H9 (cell line): Measurements from ENCODE around the gene HIGD1B. TPM values are rescaled to one million over a fixed set of nuclear protein-coding genes. Genes with fewer than 3 reads are reported as not detected.

ENCODE experiments used
- DNase-seq: peaks from one replicate; pipeline ENCODE4 v3.0.0-alpha.2; 2017
- H2AFZ ChIP-seq: one replicate; pipeline ENCODE4 v1.6.1; 2013; ENCODE audit warnings: mild to moderate bottlenecking, low read length, control low read depth, moderate library complexity
- H2AK5ac ChIP-seq: 2 replicates; pipeline ENCODE4 v1.6.1; 2013; ENCODE audit warnings: low read length, control low read depth, mixed read lengths; ENCODE audit not compliant: insufficient read length
- H2BK120ac ChIP-seq: one replicate; pipeline ENCODE4 v1.6.1; 2013; ENCODE audit warnings: low read depth, mild to moderate bottlenecking, low read length, control low read depth, inconsistent platforms; ENCODE audit not compliant: poor library complexity, severe bottlenecking
- H2BK12ac ChIP-seq: 2 replicates; pipeline ENCODE4 v1.6.1; 2013; ENCODE audit warnings: low read length, control low read depth, mixed read lengths, low read depth; ENCODE audit not compliant: insufficient read length
- H2BK15ac ChIP-seq: 2 replicates; pipeline ENCODE4 v1.6.1; 2013; ENCODE audit warnings: low read depth, low read length, control low read depth
- H2BK20ac ChIP-seq: one replicate; pipeline ENCODE4 v1.6.1; 2013; ENCODE audit warnings: low read depth, mild to moderate bottlenecking, low read length, control low read depth, inconsistent platforms; ENCODE audit not compliant: poor library complexity, severe bottlenecking
- H2BK5ac ChIP-seq: 2 replicates; pipeline ENCODE4 v1.6.1; 2013; ENCODE audit warnings: low read length, control low read depth, mixed read lengths; ENCODE audit not compliant: insufficient read length
- H3K14ac ChIP-seq: 2 replicates; pipeline ENCODE4 v1.6.1; 2013; ENCODE audit warnings: low read length, control low read depth; ENCODE audit not compliant: insufficient read depth
- H3K18ac ChIP-seq: 2 replicates; pipeline ENCODE4 v1.6.1; 2013; ENCODE audit warnings: low read depth, mild to moderate bottlenecking, mixed read lengths, low read length, control low read depth; ENCODE audit not compliant: insufficient read length
- H3K23ac ChIP-seq: 2 replicates; pipeline ENCODE4 v1.6.1; 2013; ENCODE audit warnings: low read length, control low read depth, mixed read lengths, low read depth; ENCODE audit not compliant: insufficient read length
- H3K23me2 ChIP-seq: 2 replicates; pipeline ENCODE4 v1.6.1; 2013; ENCODE audit warnings: low read depth, mild to moderate bottlenecking, mixed read lengths, low read length, control low read depth; ENCODE audit not compliant: insufficient read length, poor library complexity, severe bottlenecking
- H3K27ac ChIP-seq: 2 replicates; pipeline ENCODE4 v1.5.1; 2013; ENCODE audit warnings: low read length, control low read depth, mixed read lengths, low read depth; ENCODE audit not compliant: insufficient read length
- H3K27me3 ChIP-seq: 2 replicates; pipeline ENCODE4 v1.6.1; 2013; ENCODE audit warnings: low read length, control low read depth, inconsistent platforms; ENCODE audit not compliant: insufficient read depth
- H3K4ac ChIP-seq: 2 replicates; pipeline ENCODE4 v1.6.1; 2013; ENCODE audit warnings: low read depth, mild to moderate bottlenecking, control low read depth, inconsistent platforms, low read length, moderate library complexity
- H3K4me1 ChIP-seq: 2 replicates; pipeline ENCODE4 v1.6.1; 2013; ENCODE audit warnings: low read length, control low read depth, inconsistent platforms; ENCODE audit not compliant: insufficient read depth
- H3K4me2 ChIP-seq: 2 replicates; pipeline ENCODE4 v1.6.1; 2013; ENCODE audit warnings: low read length, control low read depth, mixed read lengths; ENCODE audit not compliant: insufficient read length, insufficient read depth
- H3K56ac ChIP-seq: 2 replicates; pipeline ENCODE4 v1.6.1; 2013; ENCODE audit warnings: low read depth, mild to moderate bottlenecking, mixed read lengths, low read length, control low read depth; ENCODE audit not compliant: insufficient read length
- H3K79me1 ChIP-seq: 2 replicates; pipeline ENCODE4 v1.6.1; 2013; ENCODE audit warnings: low read depth, mild to moderate bottlenecking, moderate library complexity, low read length, control low read depth, inconsistent platforms; ENCODE audit not compliant: insufficient read depth, poor library complexity, severe bottlenecking
- H3K79me2 ChIP-seq: 2 replicates; pipeline ENCODE4 v1.6.1; 2013; ENCODE audit warnings: low read length, control low read depth, inconsistent platforms; ENCODE audit not compliant: insufficient read depth
- H3K9ac ChIP-seq: 2 replicates; pipeline ENCODE4 v1.6.1; 2013; ENCODE audit warnings: low read length, control low read depth, mixed read lengths; ENCODE audit not compliant: insufficient read length; ENCODE audit errors: extremely low read depth
- H3K9me3 ChIP-seq: one replicate; pipeline ENCODE4 v1.6.1; 2013; ENCODE audit warnings: low read depth, low read length, inconsistent platforms; ENCODE audit not compliant: control insufficient read depth
- H3T11ph ChIP-seq: one replicate; pipeline ENCODE4 v1.6.1; 2013; ENCODE audit warnings: mild to moderate bottlenecking, low read length, control low read depth, inconsistent platforms
- H4K20me1 ChIP-seq: one replicate; pipeline ENCODE4 v1.6.1; 2013; ENCODE audit not compliant: control insufficient read depth, insufficient read length, insufficient read depth
- H4K5ac ChIP-seq: 2 replicates; pipeline ENCODE4 v1.6.1; 2013; ENCODE audit warnings: low read depth, mild to moderate bottlenecking, mixed read lengths, low read length, control low read depth; ENCODE audit not compliant: insufficient read length
- H4K8ac ChIP-seq: replicated peaks from 2 replicates; pipeline ENCODE4 v1.6.1; 2013; ENCODE audit warnings: low read length, control low read depth, mixed read lengths, low read depth; ENCODE audit not compliant: insufficient read length
- H4K91ac ChIP-seq: 2 replicates; pipeline ENCODE4 v1.6.1; 2013; ENCODE audit warnings: low read depth, mild to moderate bottlenecking, moderate library complexity, mixed read lengths, low read length, control low read depth; ENCODE audit not compliant: insufficient read length
- H3K27ac Mint-ChIP-seq, 3 experiments: 2 replicates in 2 of 3; 3 replicates in 1 of 3; pipeline ENCODE4 v1.8.0; 2020 to 2021; ENCODE audit warnings: mixed read lengths in 3 of 3, mild to moderate bottlenecking in 1 of 3, moderate library complexity in 1 of 3
- H3K27me3 Mint-ChIP-seq: 2 replicates; pipeline ENCODE4 v1.8.0; 2021; ENCODE audit warnings: low read depth, mild to moderate bottlenecking, moderate library complexity, mixed read lengths
- H3K36me3 Mint-ChIP-seq, 3 experiments: 2 replicates in 2 of 3; 3 replicates in 1 of 3; pipeline ENCODE4 v1.8.0; 2020 to 2021; ENCODE audit warnings: low read depth in 3 of 3, mixed read lengths in 3 of 3; ENCODE audit not compliant: insufficient read depth in 1 of 3
- H3K4me1 Mint-ChIP-seq, 2 experiments: 2 replicates each; pipeline ENCODE4 v1.8.0; 2020; ENCODE audit warnings: mixed read lengths in 2 of 2
- H3K4me3 Mint-ChIP-seq, 2 experiments: 2 replicates in 1 of 2; 3 replicates in 1 of 2; pipeline ENCODE4 v1.8.0; 2020 to 2021; ENCODE audit warnings: mild to moderate bottlenecking in 2 of 2, mixed read lengths in 2 of 2, moderate library complexity in 1 of 2
- H3K9me3 Mint-ChIP-seq, 2 experiments: 2 replicates in 1 of 2; 3 replicates in 1 of 2; pipeline ENCODE4 v1.8.0; 2020; ENCODE audit warnings: mild to moderate bottlenecking in 2 of 2, mixed read lengths in 2 of 2, moderate library complexity in 1 of 2
- WGBS: extraction: QIAGEN DNeasy Blood & Tissue Kit; methylation state at CpG from one replicate; pipeline ENCODE4 v1.1.7; 2013; ENCODE audit warnings: missing lambda C conversion rate, low lambda C conversion rate, mixed read lengths; ENCODE audit not compliant: insufficient read length; ENCODE audit errors: extremely low coverage; 5-methylcytosine and 5-hydroxymethylcytosine counted together
- total RNA-seq: library from RNA; stranded (reverse); gene quantifications from 2 replicates; pipeline ENCODE4 v1.2.1, GENCODE V29; 2021
- TF ChIP-seq, protein P1 (sequence below): fragments of 200-600 bp; sonication (generic); conservative IDR thresholded peaks from 3 replicates; pipeline ENCODE4 v1.8.0; 2021; ENCODE audit warnings: antibody characterized with exemption, mild to moderate bottlenecking

The HIGD1B gene
- total RNA-seq, 1 experiment from 2014 or later = not detected

DNA sequence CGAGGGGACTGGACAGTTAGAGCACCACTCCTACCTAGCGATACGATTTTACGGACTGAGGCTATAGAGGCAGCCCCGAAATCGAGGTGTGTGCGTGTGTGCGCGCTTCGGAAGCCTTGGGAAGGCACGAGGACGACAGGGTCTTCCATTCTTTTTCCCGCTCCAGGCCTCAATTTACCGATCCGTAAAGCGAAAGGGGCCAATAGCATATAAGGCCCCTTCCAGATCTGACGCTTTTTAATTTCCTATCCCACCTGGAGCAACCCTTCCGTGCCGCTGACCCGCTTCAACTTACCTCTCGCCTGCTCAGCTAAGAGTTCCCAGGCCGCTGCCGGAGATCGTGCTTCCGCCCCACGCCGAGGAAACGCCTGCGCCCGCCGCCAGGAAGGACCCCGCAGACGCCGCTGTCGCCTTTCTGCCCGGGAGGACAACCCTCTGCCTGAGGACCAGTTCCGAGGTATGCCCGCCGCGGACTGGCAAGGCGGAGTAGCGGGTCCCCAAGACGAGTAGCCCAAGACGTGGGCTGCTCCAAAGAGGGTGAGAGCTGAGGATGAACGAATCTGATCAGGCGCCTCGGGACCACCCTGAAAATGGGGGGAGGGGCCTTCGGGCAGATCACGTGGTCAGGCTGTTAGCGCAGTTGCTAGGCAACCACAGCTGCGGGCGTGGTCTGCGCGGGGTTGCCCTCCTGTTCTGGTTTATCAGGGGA lies 51.5 kb downstream of the HIGD1B start, which contains the start of gene EFTUD2:
EFTUD2 (minus strand) TSS at position 372 of the 709 bp plus-strand sequence. CDS start 4,924 bp downstream, outside the sequence.
- H4K20me1 ChIP-seq = no peaks in the 10 kb centered on the region
- peak within 1 kb of the TSS; percentile 98 for H3K9ac ChIP-seq
- H3K36me3 Mint-ChIP-seq = peaks cover 4 to 15% (median 12%) of the 10 kb centered on the region in 3 experiments; a peak in 6 of 7 replicates
- no peak within 1 kb of the TSS for H2BK120ac ChIP-seq
- H3K4me2 ChIP-seq = peak within 1 kb of the TSS; percentile 88
- TF ChIP-seq, protein P1, sequence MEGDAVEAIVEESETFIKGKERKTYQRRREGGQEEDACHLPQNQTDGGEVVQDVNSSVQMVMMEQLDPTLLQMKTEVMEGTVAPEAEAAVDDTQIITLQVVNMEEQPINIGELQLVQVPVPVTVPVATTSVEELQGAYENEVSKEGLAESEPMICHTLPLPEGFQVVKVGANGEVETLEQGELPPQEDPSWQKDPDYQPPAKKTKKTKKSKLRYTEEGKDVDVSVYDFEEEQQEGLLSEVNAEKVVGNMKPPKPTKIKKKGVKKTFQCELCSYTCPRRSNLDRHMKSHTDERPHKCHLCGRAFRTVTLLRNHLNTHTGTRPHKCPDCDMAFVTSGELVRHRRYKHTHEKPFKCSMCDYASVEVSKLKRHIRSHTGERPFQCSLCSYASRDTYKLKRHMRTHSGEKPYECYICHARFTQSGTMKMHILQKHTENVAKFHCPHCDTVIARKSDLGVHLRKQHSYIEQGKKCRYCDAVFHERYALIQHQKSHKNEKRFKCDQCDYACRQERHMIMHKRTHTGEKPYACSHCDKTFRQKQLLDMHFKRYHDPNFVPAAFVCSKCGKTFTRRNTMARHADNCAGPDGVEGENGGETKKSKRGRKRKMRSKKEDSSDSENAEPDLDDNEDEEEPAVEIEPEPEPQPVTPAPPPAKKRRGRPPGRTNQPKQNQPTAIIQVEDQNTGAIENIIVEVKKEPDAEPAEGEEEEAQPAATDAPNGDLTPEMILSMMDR = no peak
- peaks cover 14% of the 10 kb centered on the region; the same call in 1 of the 2 replicates for H3K79me2 ChIP-seq
- H3T11ph ChIP-seq = no peak within 1 kb of the TSS
- peaks cover 2% of the 10 kb centered on the region for H3K79me1 ChIP-seq
- no peak within 1 kb of the TSS for H2BK12ac ChIP-seq
- H3K27me3 ChIP-seq = no peaks in the 10 kb centered on the region
- peak within 1 kb of the TSS; percentile 99 for H3K14ac ChIP-seq
- H2BK15ac ChIP-seq = no peak within 1 kb of the TSS
- peak within 1 kb of the TSS; percentile 49 for H4K91ac ChIP-seq
- H3K9me3 ChIP-seq = no peaks in the 10 kb centered on the region
- H3K23me2 ChIP-seq = peaks cover 7% of the 10 kb centered on the region
- peak within 1 kb of the TSS; percentile 87 to 96 for H3K4me3 Mint-ChIP-seq
- no peaks in the 10 kb centered on the region; the same call in 1 of the 2 replicates for H3K4me1 ChIP-seq
- WGBS = no CpG with 5 or more reads among the region's 54 CpGs
- peaks cover 11 to 13% of the 10 kb centered on the region in 2 experiments for H3K4me1 Mint-ChIP-seq
- DNase-seq = peak; percentile 95
- peak within 1 kb of the TSS; percentile 39 for H3K23ac ChIP-seq
- H3K9me3 Mint-ChIP-seq = no peaks in the 10 kb centered on the region
- H2AK5ac ChIP-seq = no peak within 1 kb of the TSS
- H2AFZ ChIP-seq = no peak within 1 kb of the TSS
- H3K27ac ChIP-seq = peak within 1 kb of the TSS; percentile 69
- peak within 1 kb of the TSS; percentile 98 for H4K5ac ChIP-seq
- H3K27me3 Mint-ChIP-seq = no peaks in the 10 kb centered on the region
- H3K56ac ChIP-seq = peak within 1 kb of the TSS; percentile 86
- no peak within 1 kb of the TSS for H2BK20ac ChIP-seq
- H2BK5ac ChIP-seq = peak within 1 kb of the TSS; percentile 98
- no peak within 1 kb of the TSS; the same call in 1 of the 2 replicates for H3K4ac ChIP-seq
- H3K18ac ChIP-seq = peak within 1 kb of the TSS; percentile 99
- peak within 1 kb of the TSS; percentile 93 for H4K8ac ChIP-seq
- peak within 1 kb of the TSS; percentile 100 for H3K27ac Mint-ChIP-seq

Other genes with a start within 250 kb of the HIGD1B start
- gene MEIOC, start 191.4 kb upstream of the HIGD1B start, total RNA-seq = 2.7 and 3.0 TPM in 2 replicates
- 34.1 and 34.3 TPM in 2 replicates for gene CCDC43, start 158.1 kb upstream of the HIGD1B start, total RNA-seq
- gene DBF4B, start 139.2 kb upstream of the HIGD1B start, total RNA-seq = 24.7 and 26.1 TPM in 2 replicates
- 2.7 and 4.6 TPM in 2 replicates for gene ADAM11, start 88.9 kb upstream of the HIGD1B start, total RNA-seq
- gene GJC1, start 17.6 kb upstream of the HIGD1B start, total RNA-seq = 114 and 119 TPM in 2 replicates
- gene EFTUD2, start 51.6 kb downstream of the HIGD1B start, total RNA-seq = 150 and 161 TPM in 2 replicates
- gene GFAP, start 67.6 kb downstream of the HIGD1B start, total RNA-seq = 1.1 and 1.2 TPM in 2 replicates
- gene KIF18B, start 99.9 kb downstream of the HIGD1B start, total RNA-seq = 51.8 and 52.6 TPM in 2 replicates
- 6.0 and 6.4 TPM in 2 replicates for gene C1QL1, start 120.4 kb downstream of the HIGD1B start, total RNA-seq
- gene DCAKD, start 203.7 kb downstream of the HIGD1B start, total RNA-seq = 48.3 and 53.2 TPM in 2 replicates
- gene NMT1, start 213.4 kb downstream of the HIGD1B start, total RNA-seq = 150 and 151 TPM in 2 replicates